Neural progenitor cell (in vitro differentiated cells): ENCODE data around the gene IL17B.

Experiments
- EZH2 ChIP-seq: fragments of 200-600 bp; sonication (generic); IDR thresholded peaks from 2 replicates; pipeline ENCODE4 v1.6.1; 2017; ENCODE audit warnings: antibody characterized with exemption, mild to moderate bottlenecking, moderate library complexity
- EZH2phosphoT487 ChIP-seq: fragments of 200-600 bp; sonication (generic); IDR thresholded peaks from 2 replicates; pipeline ENCODE4 v1.6.1; 2017; ENCODE audit warnings: antibody characterized with exemption
- TF ChIP-seq, protein P1 (sequence below): fragments of 200-600 bp; sonication (generic); IDR thresholded peaks from 2 replicates; pipeline ENCODE4 v1.5.1; 2017; ENCODE audit warnings: antibody characterized with exemption, mild to moderate bottlenecking

GRCh38 chr5:149372076-149372795 lies 6.9 kb downstream of the IL17B start:
- TF ChIP-seq, protein P1, sequence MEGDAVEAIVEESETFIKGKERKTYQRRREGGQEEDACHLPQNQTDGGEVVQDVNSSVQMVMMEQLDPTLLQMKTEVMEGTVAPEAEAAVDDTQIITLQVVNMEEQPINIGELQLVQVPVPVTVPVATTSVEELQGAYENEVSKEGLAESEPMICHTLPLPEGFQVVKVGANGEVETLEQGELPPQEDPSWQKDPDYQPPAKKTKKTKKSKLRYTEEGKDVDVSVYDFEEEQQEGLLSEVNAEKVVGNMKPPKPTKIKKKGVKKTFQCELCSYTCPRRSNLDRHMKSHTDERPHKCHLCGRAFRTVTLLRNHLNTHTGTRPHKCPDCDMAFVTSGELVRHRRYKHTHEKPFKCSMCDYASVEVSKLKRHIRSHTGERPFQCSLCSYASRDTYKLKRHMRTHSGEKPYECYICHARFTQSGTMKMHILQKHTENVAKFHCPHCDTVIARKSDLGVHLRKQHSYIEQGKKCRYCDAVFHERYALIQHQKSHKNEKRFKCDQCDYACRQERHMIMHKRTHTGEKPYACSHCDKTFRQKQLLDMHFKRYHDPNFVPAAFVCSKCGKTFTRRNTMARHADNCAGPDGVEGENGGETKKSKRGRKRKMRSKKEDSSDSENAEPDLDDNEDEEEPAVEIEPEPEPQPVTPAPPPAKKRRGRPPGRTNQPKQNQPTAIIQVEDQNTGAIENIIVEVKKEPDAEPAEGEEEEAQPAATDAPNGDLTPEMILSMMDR: no peak
- TF ChIP-seq EZH2 (no peak), EZH2phosphoT487 (no peak)
